Fibroblast of villous mesenchyme (primary cell): Measurements from ENCODE around the gene ETV3. TPM values are rescaled to one million over a fixed set of nuclear protein-coding genes. Genes with fewer than 3 reads are reported as not detected.

ENCODE experiments used
- DNase-seq: peaks from one replicate; pipeline ENCODE4 v3.0.0-alpha.2; 2010; ENCODE audit warnings: low read depth
- H3K4me3 ChIP-seq: 2 replicates; pipeline ENCODE4 v1.5.1; 2011; ENCODE audit warnings: low read depth, mild to moderate bottlenecking, low read length
- CTCF ChIP-seq: IDR thresholded peaks from 2 replicates; pipeline ENCODE4 v1.5.1; 2012; ENCODE audit warnings: low read depth, mild to moderate bottlenecking, low read length; ENCODE audit not compliant: insufficient read depth
- total RNA-seq: library from RNA; depleted of rRNA; stranded (reverse); fragments of >200 nt; gene quantifications from 2 replicates; pipeline ENCODE4 v1.2.3, GENCODE V29; 2012

ETV3 gene
- total RNA-seq, 1 donor, result 13.0 TPM

- no peak for DNase-seq
- no peak overlapping the region for H3K4me3 ChIP-seq
- TF ChIP-seq CTCF, result no peak
Measured at GRCh38 chr1:157096881-157097280, 41.3 kb downstream of the ETV3 start.

- no peak for TF ChIP-seq CTCF
- no peak overlapping the region for H3K4me3 ChIP-seq
- DNase-seq, result no peak
Measured at GRCh38 chr1:157095551-157095950, 42.6 kb downstream of the ETV3 start.

GRCh38 chr1:157095091-157095490 lies 43.1 kb downstream of the ETV3 start:
- DNase-seq, result no peak
- TF ChIP-seq CTCF, result no peak
- no peak overlapping the region for H3K4me3 ChIP-seq

GRCh38 chr1:157092831-157093230 lies 45.4 kb downstream of the ETV3 start:
- DNase-seq, result peak; percentile 36
- TF ChIP-seq CTCF, result no peak
- H3K4me3 ChIP-seq, result no peak overlapping the region

DNA sequence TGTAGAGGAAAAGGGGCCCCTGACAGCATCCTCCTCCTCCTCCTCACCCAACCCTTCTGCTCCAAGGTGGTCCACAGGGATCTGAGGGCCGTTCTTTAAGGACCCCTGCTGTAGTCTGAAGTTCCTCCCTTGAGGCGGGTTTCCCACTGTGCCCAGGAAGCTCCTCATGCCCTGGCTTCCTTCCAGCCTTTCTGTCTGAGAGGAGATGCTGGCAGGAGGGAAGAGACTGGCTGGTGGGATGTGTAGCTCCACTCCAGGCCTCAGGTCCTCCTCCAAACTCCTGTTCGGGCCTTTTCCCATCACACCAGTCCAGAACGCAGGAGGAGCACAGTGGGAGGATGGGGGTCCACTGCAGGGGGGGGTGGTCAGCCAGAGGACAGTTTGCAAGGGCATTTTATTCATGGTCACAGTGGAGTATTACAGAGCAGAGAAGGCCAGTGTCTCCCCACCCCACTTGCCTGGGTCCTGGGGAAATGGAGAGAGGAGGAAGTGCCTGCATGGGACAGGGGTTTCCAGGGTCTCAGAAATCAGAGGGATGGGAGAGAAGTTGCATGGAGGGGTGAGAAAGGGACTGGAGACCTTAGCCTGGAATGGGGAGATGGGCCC lies 46.4 kb downstream of the ETV3 start:
- H3K4me3 ChIP-seq, result no peak overlapping the region
- no peak for TF ChIP-seq CTCF
- no peak for DNase-seq

DNA sequence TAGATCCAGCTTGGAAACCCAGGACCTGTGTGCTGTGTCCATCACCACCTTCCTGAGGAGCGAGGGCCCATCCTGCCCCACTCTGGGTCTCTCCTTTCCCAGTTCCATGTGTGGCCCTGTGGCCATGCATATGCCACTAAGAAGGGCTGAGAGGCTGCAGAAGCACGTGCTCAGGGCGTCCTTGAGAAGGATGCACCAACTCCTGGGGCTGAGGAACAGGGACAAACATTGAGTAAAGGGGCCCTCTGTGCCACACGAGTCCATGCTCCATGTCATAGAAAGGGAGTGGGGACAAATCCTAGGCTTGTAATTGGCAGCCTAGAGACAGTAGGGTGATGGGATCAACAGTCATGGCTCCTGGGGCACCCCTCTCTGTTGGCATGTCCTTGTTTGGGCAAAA lies 47.0 kb downstream of the ETV3 start:
- no peak for TF ChIP-seq CTCF
- no peak overlapping the region for H3K4me3 ChIP-seq
- no peak for DNase-seq

GRCh38 chr1:157090771-157091170 lies 47.4 kb downstream of the ETV3 start:
- no peak for TF ChIP-seq CTCF
- no peak overlapping the region for H3K4me3 ChIP-seq
- DNase-seq, result no peak
